Mucosa of stomach (tissue), 1 donor: ENCODE measurements around the gene CRTC3.
"Not testable (repeated sequence)": the region's sequence is repeated elsewhere in the genome, so short reads cannot be mapped to it uniquely, and the experiment has no call there.

Source experiments
- H3K27me3 ChIP-seq: one replicate; pipeline ENCODE4 v1.7.0; 2013; ENCODE audit warnings: mild to moderate bottlenecking, low read length; ENCODE audit not compliant: control insufficient read depth, insufficient read depth
- H3K36me3 ChIP-seq: one replicate; pipeline ENCODE4 v1.7.0; 2013; ENCODE audit warnings: low read length; ENCODE audit not compliant: control insufficient read depth, insufficient read depth
- H3K4me1 ChIP-seq: one replicate; pipeline ENCODE4 v1.7.0; 2013; ENCODE audit warnings: mild to moderate bottlenecking, low read length; ENCODE audit not compliant: control insufficient read depth, insufficient read depth
- H3K4me3 ChIP-seq: one replicate; pipeline ENCODE4 v1.7.0; 2013; ENCODE audit warnings: low read length
- H3K9ac ChIP-seq: one replicate; pipeline ENCODE4 v1.7.0; 2013; ENCODE audit warnings: mild to moderate bottlenecking, low read length, moderate library complexity
- H3K9me3 ChIP-seq: one replicate; pipeline ENCODE4 v1.7.0; 2013; ENCODE audit warnings: mild to moderate bottlenecking, low read length, moderate library complexity; ENCODE audit not compliant: control insufficient read depth
- donor health status: Pancreatic carcinoma.

The CRTC3 gene

DNA sequence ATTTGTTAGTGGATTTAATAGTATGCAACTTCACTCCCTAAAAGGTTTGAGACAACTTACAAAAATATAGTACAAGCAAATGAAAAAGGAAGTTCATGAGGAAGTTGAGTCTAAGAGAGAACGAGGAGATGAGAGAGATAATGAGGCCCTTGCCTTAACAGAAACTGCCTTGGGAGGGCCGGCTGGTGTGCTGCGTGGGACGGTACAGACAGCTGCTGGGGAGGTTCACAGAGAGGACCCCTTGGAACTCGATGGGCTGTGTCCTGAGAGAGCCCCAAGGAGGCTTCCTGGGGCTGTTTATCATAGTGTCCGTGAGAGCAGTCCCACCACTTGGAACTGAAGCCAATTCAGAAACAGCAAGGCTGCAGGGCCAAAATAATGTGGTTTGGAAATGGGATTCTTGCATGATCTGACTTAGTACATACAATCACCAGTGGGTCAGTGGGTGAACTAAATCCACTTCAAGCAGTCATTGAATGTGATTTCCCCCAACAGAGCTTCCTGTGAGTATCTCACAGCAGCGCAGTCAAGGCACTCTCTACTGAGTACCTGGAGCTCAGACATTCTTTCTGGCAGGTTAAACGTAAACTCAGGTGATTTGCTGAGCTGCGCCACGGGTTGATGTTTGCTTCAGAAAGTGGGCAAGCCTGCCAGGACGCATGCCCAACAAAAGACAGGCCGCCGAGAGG, 90.8 kb downstream of the CRTC3 start:
- H3K36me3 ChIP-seq, result no peaks in the 10 kb centered on the region
- H3K4me1 ChIP-seq, result peaks cover 4% of the 10 kb centered on the region
- H3K27me3 ChIP-seq, result no peaks in the 10 kb centered on the region
- H3K9me3 ChIP-seq, result no peaks in the 10 kb centered on the region
- H3K4me3 ChIP-seq, result peak overlapping the region; percentile 10
- H3K9ac ChIP-seq, result no peak overlapping the region

GRCh38 chr15:90623854-90624253, 94.1 kb downstream of the CRTC3 start:
- Histone ChIP-seq H3K27me3 (no peaks in the 10 kb centered on the region), H3K4me3 (no peak overlapping the region), H3K9me3 (no peaks in the 10 kb centered on the region), H3K4me1 (no peaks in the 10 kb centered on the region), H3K9ac (no peak overlapping the region), H3K36me3 (peaks cover 4% of the 10 kb centered on the region)

DNA sequence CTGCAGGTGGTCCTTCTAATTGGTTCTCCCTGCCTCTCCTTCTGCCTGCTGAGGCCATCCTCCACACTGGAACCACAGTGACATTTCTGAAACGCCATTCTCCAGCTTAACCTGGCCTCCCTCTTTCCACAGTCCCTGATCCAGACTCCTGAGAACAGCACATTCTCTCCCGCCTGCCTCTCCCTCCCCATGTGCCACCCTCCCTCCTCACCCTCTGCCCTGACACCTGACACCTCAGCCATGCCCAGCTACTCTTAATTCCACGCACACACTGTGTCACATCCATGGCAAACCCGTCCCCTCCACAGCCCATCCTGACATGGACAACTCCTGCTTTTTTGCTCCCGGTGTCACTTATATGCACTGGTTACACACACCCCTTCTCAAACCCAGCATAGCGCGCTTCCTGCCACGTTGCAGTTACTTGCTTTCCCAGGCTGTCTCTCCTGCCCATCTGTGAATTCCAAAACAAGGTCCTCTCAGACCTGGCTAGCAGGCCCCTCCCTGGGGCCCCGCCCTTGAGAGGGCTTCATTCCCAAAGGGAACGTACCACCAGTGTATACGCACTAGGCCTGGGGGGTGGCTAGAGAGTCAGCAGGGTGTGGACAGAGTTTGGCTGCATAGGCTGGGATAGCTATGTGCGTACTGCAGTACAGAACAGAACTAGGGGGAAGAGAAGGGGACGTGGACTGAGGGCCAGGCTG, 94.7 kb downstream of the CRTC3 start:
- Histone ChIP-seq H3K9ac (no peak overlapping the region), H3K36me3 (peaks cover 9% of the 10 kb centered on the region), H3K4me1 (no peaks in the 10 kb centered on the region), H3K4me3 (no peak overlapping the region), H3K27me3 (no peaks in the 10 kb centered on the region), H3K9me3 (no peaks in the 10 kb centered on the region)

DNA sequence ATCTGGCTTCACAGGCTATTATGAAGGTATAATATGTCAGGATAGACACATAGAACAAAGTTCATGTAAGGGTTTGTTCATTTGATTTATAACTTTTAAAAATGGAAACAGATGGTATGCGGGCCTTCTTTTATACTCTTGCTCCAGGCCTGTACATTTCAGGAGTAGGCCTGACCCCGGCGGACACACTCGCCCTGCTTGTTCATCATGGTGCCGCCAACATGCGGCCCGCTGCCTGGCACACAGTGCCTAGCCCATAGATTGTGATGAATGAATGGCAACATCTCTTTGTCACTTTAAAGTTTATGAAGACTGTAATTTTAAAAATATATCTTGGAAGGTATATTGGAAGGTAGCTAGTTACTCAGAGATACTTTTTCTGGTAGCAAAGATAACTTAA, 95.3 kb downstream of the CRTC3 start:
- Histone ChIP-seq H3K36me3 (peaks cover 9% of the 10 kb centered on the region), H3K4me3 (no peak overlapping the region), H3K9me3 (no peaks in the 10 kb centered on the region), H3K27me3 (no peaks in the 10 kb centered on the region), H3K4me1 (no peaks in the 10 kb centered on the region), H3K9ac (no peak overlapping the region)

- Histone ChIP-seq H3K27me3 (no peaks in the 10 kb centered on the region), H3K4me3 (no peak overlapping the region), H3K4me1 (no peaks in the 10 kb centered on the region), H3K36me3 (peaks cover 9% of the 10 kb centered on the region), H3K9me3 (no peaks in the 10 kb centered on the region), H3K9ac (no peak overlapping the region)
Measured at GRCh38 chr15:90629217-90629616, 99.5 kb downstream of the CRTC3 start.

DNA sequence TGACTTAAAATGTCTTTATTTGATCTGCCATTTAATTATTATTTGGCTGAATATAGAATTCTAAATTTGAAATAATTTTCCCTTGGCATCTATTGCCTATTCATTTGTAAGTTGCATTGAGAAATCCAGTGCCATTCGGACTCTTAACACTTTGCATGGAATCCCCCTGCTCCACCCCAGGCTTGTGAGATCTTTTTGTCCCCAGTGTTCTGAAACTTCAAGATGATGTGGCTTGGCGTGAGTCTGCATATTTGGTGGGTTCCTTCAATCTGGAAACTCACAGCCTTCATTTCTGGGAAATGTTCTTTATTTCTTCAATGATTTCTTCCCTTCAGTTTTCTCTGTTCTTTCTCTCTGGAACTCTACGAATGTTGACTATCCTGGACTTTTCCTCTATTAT, 103.6 kb downstream of the CRTC3 start:
- H3K36me3 ChIP-seq, result peaks cover 9% of the 10 kb centered on the region
- no peak overlapping the region for H3K9ac ChIP-seq
- no peaks in the 10 kb centered on the region for H3K27me3 ChIP-seq
- no peaks in the 10 kb centered on the region for H3K9me3 ChIP-seq
- no peak overlapping the region for H3K4me3 ChIP-seq
- H3K4me1 ChIP-seq, result no peaks in the 10 kb centered on the region

DNA sequence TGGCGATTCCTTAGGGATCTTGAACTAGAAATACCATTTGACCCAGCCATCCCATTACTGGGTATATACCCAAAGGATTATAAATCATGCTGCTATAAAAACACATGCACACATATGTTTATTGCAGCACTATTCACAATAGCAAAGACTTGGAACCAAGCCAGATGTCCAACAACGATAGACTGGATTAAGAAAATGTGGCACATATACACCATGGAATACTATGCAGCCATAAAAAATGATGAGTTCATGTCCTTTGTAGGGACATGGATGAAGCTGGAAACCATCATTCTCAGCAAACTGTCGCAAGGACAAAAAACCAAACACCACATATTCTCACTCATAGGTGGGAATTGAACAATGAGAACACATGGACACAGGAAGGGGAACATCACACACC, 107.3 kb downstream of the CRTC3 start:
- H3K36me3 ChIP-seq, H3K27me3 ChIP-seq, H3K9me3 ChIP-seq, H3K4me3 ChIP-seq, H3K9ac ChIP-seq, H3K4me1 ChIP-seq: not testable (repeated sequence)

- no peaks in the 10 kb centered on the region for H3K36me3 ChIP-seq
- peaks cover 7% of the 10 kb centered on the region for H3K4me1 ChIP-seq
- no peaks in the 10 kb centered on the region for H3K27me3 ChIP-seq
- H3K9ac ChIP-seq, result no peak overlapping the region
- H3K4me3 ChIP-seq, result no peak overlapping the region
- no peaks in the 10 kb centered on the region for H3K9me3 ChIP-seq
Measured at GRCh38 chr15:90637693-90638092, 108.0 kb downstream of the CRTC3 start.

DNA sequence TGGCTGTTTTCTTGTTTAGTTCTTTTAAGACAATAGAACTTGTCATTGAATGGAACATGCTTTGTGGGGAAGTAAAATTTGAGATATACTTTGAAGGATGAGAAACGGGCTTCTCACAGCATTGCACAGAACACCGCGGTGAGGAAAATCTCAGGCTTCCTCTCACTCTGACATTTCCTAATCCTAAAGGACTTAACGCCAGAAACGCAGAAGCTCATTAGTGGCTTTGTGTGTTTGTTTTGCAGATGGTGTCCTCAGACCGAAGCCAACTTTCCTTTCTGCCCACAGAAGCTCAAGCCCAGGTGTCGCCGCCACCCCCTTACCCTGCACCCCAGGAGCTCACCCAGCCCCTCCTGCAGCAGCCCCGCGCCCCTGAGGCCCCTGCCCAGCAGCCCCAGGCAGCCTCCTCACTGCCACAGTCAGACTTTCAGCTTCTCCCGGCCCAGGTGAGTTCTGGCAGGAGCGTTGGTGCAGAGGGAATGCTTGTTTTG, 108.5 kb downstream of the CRTC3 start:
- Histone ChIP-seq H3K9me3 (no peaks in the 10 kb centered on the region), H3K36me3 (no peaks in the 10 kb centered on the region), H3K9ac (no peak overlapping the region), H3K4me3 (no peak overlapping the region), H3K4me1 (peaks cover 7% of the 10 kb centered on the region), H3K27me3 (no peaks in the 10 kb centered on the region)

DNA sequence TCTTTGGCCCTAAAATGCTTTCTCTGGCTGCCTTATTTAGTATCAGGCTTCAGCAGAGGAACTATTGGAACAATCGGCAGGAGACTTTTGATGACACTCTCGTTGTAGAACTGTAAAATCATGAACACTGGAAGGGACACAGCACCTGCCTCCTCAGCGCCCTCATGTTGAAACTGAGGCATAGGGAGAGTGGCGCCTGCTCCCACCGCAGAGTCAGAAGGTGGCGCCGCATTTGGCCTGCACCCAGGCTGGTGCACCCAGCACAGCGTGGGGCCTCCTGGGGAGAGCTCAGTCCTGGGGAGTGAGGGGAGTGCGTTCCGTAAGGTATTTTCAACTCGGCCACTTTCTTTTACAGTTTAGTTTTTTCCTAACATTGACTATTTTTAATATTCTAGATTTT, 109.2 kb downstream of the CRTC3 start:
- no peak overlapping the region for H3K4me3 ChIP-seq
- H3K4me1 ChIP-seq, result peaks cover 7% of the 10 kb centered on the region
- no peaks in the 10 kb centered on the region for H3K9me3 ChIP-seq
- no peaks in the 10 kb centered on the region for H3K36me3 ChIP-seq
- H3K9ac ChIP-seq, result no peak overlapping the region
- no peaks in the 10 kb centered on the region for H3K27me3 ChIP-seq

DNA sequence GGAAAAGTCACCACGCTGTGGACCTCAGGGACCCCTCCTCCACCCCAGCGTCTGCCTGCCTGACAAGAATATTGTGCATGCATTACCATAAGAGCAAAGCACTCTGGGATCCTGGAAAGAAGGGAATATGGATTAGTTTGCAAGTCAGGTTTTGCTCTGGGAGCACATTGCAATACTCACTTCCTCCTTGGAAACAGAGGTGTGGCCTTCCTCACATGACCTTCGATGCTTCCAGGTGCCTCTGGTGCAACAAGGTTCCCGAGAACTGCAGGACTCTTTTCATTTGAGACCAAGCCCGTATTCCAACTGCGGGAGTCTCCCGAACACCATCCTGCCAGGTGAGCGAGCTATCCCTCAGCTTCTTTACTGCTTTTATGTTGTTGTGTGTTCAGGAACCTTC, 111.1 kb downstream of the CRTC3 start:
- H3K9ac ChIP-seq, result no peak overlapping the region
- no peak overlapping the region for H3K4me3 ChIP-seq
- H3K4me1 ChIP-seq, result peaks cover 13% of the 10 kb centered on the region
- H3K36me3 ChIP-seq, result no peaks in the 10 kb centered on the region
- no peaks in the 10 kb centered on the region for H3K9me3 ChIP-seq
- H3K27me3 ChIP-seq, result no peaks in the 10 kb centered on the region

DNA sequence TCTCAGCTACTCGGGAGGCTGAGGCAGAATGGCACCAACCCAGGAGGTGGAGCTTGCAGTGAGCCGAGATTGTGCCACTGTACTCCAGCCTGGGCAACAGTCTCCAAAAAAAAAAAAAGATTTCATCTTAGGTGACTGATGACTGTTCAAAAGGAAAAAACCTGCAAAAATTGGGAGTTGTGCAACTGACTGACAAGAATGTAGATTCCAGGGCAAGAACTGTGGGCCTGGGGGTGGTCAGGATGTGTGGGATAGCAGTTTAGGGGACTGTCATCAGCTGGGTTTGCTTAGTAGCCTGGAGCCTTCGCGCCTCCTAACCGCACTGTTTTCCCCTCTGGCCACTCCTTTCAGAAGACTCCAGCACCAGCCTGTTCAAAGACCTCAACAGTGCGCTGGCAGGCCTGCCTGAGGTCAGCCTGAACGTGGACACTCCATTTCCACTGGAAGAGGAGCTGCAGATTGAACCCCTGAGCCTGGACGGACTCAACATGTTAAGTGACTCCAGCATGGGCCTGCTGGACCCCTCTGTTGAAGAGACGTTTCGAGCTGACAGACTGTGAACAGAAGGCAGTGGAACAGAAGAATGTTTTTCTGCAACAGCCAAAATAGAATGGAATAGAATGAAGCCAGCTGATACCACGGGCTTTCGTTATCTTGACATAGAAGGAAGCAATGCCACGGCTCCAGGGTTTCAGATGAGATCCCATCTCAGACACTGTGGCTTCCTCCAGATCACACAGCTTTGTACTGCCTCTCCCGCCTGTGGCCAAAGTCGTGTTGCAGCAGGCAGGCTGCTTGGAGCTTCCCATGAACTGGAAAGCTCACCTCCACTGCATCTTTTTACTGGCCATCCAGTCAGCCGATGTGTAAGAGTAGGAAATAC, 112.1 kb downstream of the CRTC3 start:
- H3K36me3 ChIP-seq, result no peaks in the 10 kb centered on the region
- peaks cover 13% of the 10 kb centered on the region for H3K4me1 ChIP-seq
- no peaks in the 10 kb centered on the region for H3K27me3 ChIP-seq
- H3K9me3 ChIP-seq, result no peaks in the 10 kb centered on the region
- no peak overlapping the region for H3K9ac ChIP-seq
- H3K4me3 ChIP-seq, result no peak overlapping the region
